Pancreas (tissue), 10 donors: ENCODE data around the gene CNTN5. TPM values are rescaled to one million over a fixed set of nuclear protein-coding genes. Genes with fewer than 3 reads are reported as not detected.

Experiments
- ATAC-seq, 4 donors: fragments of 200-7000 bp; cut with Tn5 transposase; one replicate each; pipeline versions ENCODE4 v1.8.0 to v1.9.1; 2020; ENCODE audit warnings: mild to moderate bottlenecking in 4 of 4, moderate library complexity in 4 of 4
- DNase-seq, 6 donors: peaks; one replicate each; pipeline ENCODE4 v3.0.0-alpha.2; 2020
- FAIRE-seq: peaks from 2 replicates; lab custom pipeline; 2012; peaks lifted over from hg19 to GRCh38; lab: Jason Lieb, UNC
- H3K27ac ChIP-seq, 4 donors: fragments of 200-600 bp; sonication (generic); 1 replicate in 3 of 4; 2 replicates in 1 of 4; pipeline versions ENCODE4 v1.5.0 to v1.8.0; 2020
- H3K27me3 ChIP-seq, 4 donors: fragments of 200-600 bp; one replicate each; pipeline ENCODE4 v1.8.0; 2021
- H3K36me3 ChIP-seq, 3 donors: fragments of 200-600 bp; sonication (generic) in 1 of 3; one replicate each; pipeline versions ENCODE4 v1.5.0 to v1.8.0; 2020 to 2021
- H3K4me1 ChIP-seq, 3 donors: fragments of 200-600 bp; one replicate each; pipeline ENCODE4 v1.8.0; 2021
- H3K4me3 ChIP-seq, 4 donors: fragments of 200-600 bp; sonication (generic) in 2 of 4; one replicate each; pipeline versions ENCODE4 v1.5.0 to v1.8.0; 2020 to 2021
- H3K9me3 ChIP-seq, 4 donors: fragments of 200-600 bp; one replicate each; pipeline ENCODE4 v1.8.0; 2021
- CTCF ChIP-seq, 4 donors: fragments of 200-600 bp; sonication (generic) in 3 of 4; IDR thresholded peaks; one replicate each; pipeline versions ENCODE4 v1.5.0 to v1.8.0; 2021; ENCODE audit warnings: antibody characterized with exemption in 4 of 4
- WGBS, 2 donors: extraction: QIAGEN DNeasy Blood & Tissue Kit; methylation state at CpG; one replicate each; pipeline ENCODE4 v1.1.7; 2013; 5-methylcytosine and 5-hydroxymethylcytosine counted together
- intact Hi-C, 3 donors: fragments of 100-400 bp; cut with DNase I; formaldehyde crosslinking; loops; one replicate each; pipeline versions ENCODE4 v1.11.1 to v1.14.2; 2022
- polyA plus RNA-seq, 2 donors: library from polyadenylated mRNA; stranded (reverse); fragments of 200-250 nt; gene quantifications; one replicate each; pipeline ENCODE4 v1.2.3, GENCODE V29; 2013
- total RNA-seq, 6 donors: library from RNA; stranded (reverse); fragmentation: NEBNext Ultra II Directional in 4 of 6; extraction: Animal tissue kit (Norgen Biotek cat#: 25700) in 4 of 6; gene quantifications; one replicate each; pipeline versions ENCODE4 v1.2.1 to v1.2.4, GENCODE V29; 2021 to 2023
- donor health status: healthy with polysubstance abuse.
- donor health status: DM: no; HTN: no; CAD: no; lungs with moderate emphysema.
- donor health status: DM: no; HTN: no; CAD: no.
- donor health status: control.
- donor health status: control.
- donor health status: Bipolar disorder and iron deficiency.
- donor health status: DM: yes; HTN: yes; CAD: no.
- donor health status: DM: no; HTN: no; CAD: no.
- donor health status: DM: no; HTN: no; CAD: no.
- donor health status: DM: yes; HTN: yes; CAD: no.

Gene CNTN5
- total and polyA plus RNA-seq, 8 donors, result 0.11 to 1.2 (median 0.58) TPM

GRCh38 chr11:99865951-99866350 is 845.2 kb downstream of the CNTN5 start:
- WGBS, 2 donors, result 45% methylated on average over 2 of the region's 2 CpGs
- no peak for TF ChIP-seq CTCF (IDR thresholded peaks at IDR 0.05)
- H3K27ac ChIP-seq, result no peak overlapping the region
- intact Hi-C loops, result no loop called here
- no peaks in the 10 kb centered on the region for H3K36me3 ChIP-seq
- H3K9me3 ChIP-seq, result no peaks in the 10 kb centered on the region
- no peaks in the 10 kb centered on the region for H3K27me3 ChIP-seq
- DNase-seq (no peak), FAIRE-seq (no peak), ATAC-seq (no peak)
- no peak overlapping the region for H3K4me3 ChIP-seq
- H3K4me1 ChIP-seq, result no peaks in the 10 kb centered on the region

GRCh38 chr11:99881610-99882009 is 860.9 kb downstream of the CNTN5 start:
- intact Hi-C loops, result no loop called here
- DNase-seq, result no peak

GRCh38 chr11:99884750-99885149 is 864.0 kb downstream of the CNTN5 start:
- TF ChIP-seq CTCF (IDR thresholded peaks at IDR 0.05), result no peak
- Histone ChIP-seq H3K27me3 (no peaks in the 10 kb centered on the region), H3K4me1 (peaks cover 0 to 5% (median 0%) of the 10 kb centered on the region in 3 donors), H3K27ac (no peak overlapping the region), H3K36me3 (no peaks in the 10 kb centered on the region), H3K4me3 (no peak overlapping the region), H3K9me3 (no peaks in the 10 kb centered on the region)
- WGBS, 2 donors, result 81 to 87% methylated on average over 6 of the region's 6 CpGs
- DNase-seq, result no peak
- FAIRE-seq, result no peak
- intact Hi-C loops, result no loop called here
- ATAC-seq, result no peak

More at GRCh38 chr11:99881610-99882009, 860.9 kb downstream of the CNTN5 start:
- FAIRE-seq (no peak), ATAC-seq (no peak)
- H3K4me1 ChIP-seq, result peaks cover 0 to 5% (median 0%) of the 10 kb centered on the region in 3 donors
- no peak for TF ChIP-seq CTCF (IDR thresholded peaks at IDR 0.05)
- no peaks in the 10 kb centered on the region for H3K9me3 ChIP-seq
- H3K27me3 ChIP-seq, result no peaks in the 10 kb centered on the region
- no peak overlapping the region for H3K27ac ChIP-seq
- no peaks in the 10 kb centered on the region for H3K36me3 ChIP-seq
- no peak overlapping the region for H3K4me3 ChIP-seq
- WGBS, 2 donors, result 51 to 53% methylated on average over 5 of the region's 5 CpGs

- Histone ChIP-seq H3K4me1 (peaks cover 0 to 5% (median 0%) of the 10 kb centered on the region in 3 donors), H3K27ac (no peak overlapping the region), H3K27me3 (no peaks in the 10 kb centered on the region), H3K36me3 (no peaks in the 10 kb centered on the region), H3K4me3 (no peak overlapping the region), H3K9me3 (no peaks in the 10 kb centered on the region)
- no peak for TF ChIP-seq CTCF (IDR thresholded peaks at IDR 0.05)
- 91 to 92% methylated on average over 5 of the region's 5 CpGs for WGBS, 2 donors
- no peak for ATAC-seq
- no peak for FAIRE-seq
- no peak for DNase-seq
- intact Hi-C loops, result no loop called here
Observed at GRCh38 chr11:99887481-99887880, 866.7 kb downstream of the CNTN5 start.

- no peak for FAIRE-seq
- intact Hi-C loops, result no loop called here
- Histone ChIP-seq H3K9me3 (no peaks in the 10 kb centered on the region), H3K4me3 (no peak overlapping the region), H3K36me3 (no peaks in the 10 kb centered on the region), H3K27ac (no peak overlapping the region), H3K4me1 (peaks cover 0 to 8% (median 0%) of the 10 kb centered on the region in 3 donors), H3K27me3 (no peaks in the 10 kb centered on the region)
- DNase-seq, result no peak
- 26 to 31% methylated on average over 1 of the region's 1 CpG for WGBS, 2 donors
- TF ChIP-seq CTCF (IDR thresholded peaks at IDR 0.05), result no peak
- peak in 3 of 4 donors; percentile 40 to 65 (median 44) for ATAC-seq
Observed at GRCh38 chr11:99893811-99894210, 873.1 kb downstream of the CNTN5 start.
